PC-9 (cell line): Measurements from ENCODE around the gene NPC2. TPM values are rescaled to one million over a fixed set of nuclear protein-coding genes. Genes with fewer than 3 reads are reported as not detected.

ENCODE experiments used
- BruUV-seq: library from RNA; stranded (reverse); fragments of 400-500 nt; replicated peaks from 2 replicates; lab custom pipeline; 2021; lab: Mats Ljungman, UMichigan
- CTCF ChIA-PET: fragments of 300-600 bp; sonication (Branson Sonifier 250); formaldehyde crosslinking; loops from one replicate; lab custom pipeline; 2022; ENCODE audit warnings: antibody characterized with exemption; lab: Charles Lee
- POLR2A ChIA-PET: fragments of 300-600 bp; sonication (Branson Sonifier 250); formaldehyde crosslinking; loops from one replicate; lab custom pipeline; 2022; ENCODE audit warnings: antibody characterized with exemption; ENCODE audit not compliant: unreplicated experiment; lab: Charles Lee
- DNase-seq, 2 experiments: peaks; one replicate each; pipeline versions ENCODE4 v3.0.0 to v3.0.0-alpha.2; 2015 to 2022; ENCODE audit warnings: mixed read lengths in 1 of 2
- H2AFZ ChIP-seq: fragments of 200-600 bp; sonication (generic); 2 replicates; pipeline ENCODE4 v1.8.1; 2017; ENCODE audit warnings: antibody characterized with exemption
- H3F3A ChIP-seq: fragments of 200-600 bp; sonication (generic); 2 replicates; pipeline ENCODE4 v1.8.1; 2017; ENCODE audit warnings: antibody characterized with exemption, mild to moderate bottlenecking, low read depth; ENCODE audit not compliant: insufficient read depth
- H3K27ac ChIP-seq: fragments of 200-600 bp; sonication (generic); 2 replicates; pipeline ENCODE4 v1.6.1; 2016; ENCODE audit warnings: mixed run types
- H3K27me3 ChIP-seq: fragments of 200-600 bp; sonication (generic); 2 replicates; pipeline ENCODE4 v1.6.1; 2016; ENCODE audit warnings: low read depth, mixed run types; ENCODE audit not compliant: insufficient read depth
- H3K36me3 ChIP-seq: fragments of 200-600 bp; sonication (generic); 2 replicates; pipeline ENCODE4 v1.6.1; 2016; ENCODE audit warnings: low read depth, mixed run types
- H3K4me1 ChIP-seq: fragments of 200-600 bp; sonication (generic); replicated peaks from 2 replicates; pipeline ENCODE4 v1.6.1; 2016; ENCODE audit warnings: mixed run types; ENCODE audit not compliant: insufficient read depth
- H3K4me2 ChIP-seq: fragments of 200-600 bp; sonication (generic); 2 replicates; pipeline ENCODE4 v1.6.1; 2017; ENCODE audit warnings: mixed run types
- H3K4me3 ChIP-seq: fragments of 200-600 bp; sonication (generic); 2 replicates; pipeline ENCODE4 v1.6.1; 2016; ENCODE audit warnings: mixed run types
- H3K79me2 ChIP-seq: fragments of 200-600 bp; sonication (generic); 2 replicates; pipeline ENCODE4 v1.6.1; 2017; ENCODE audit warnings: low read depth, mixed run types
- H3K9me2 ChIP-seq: fragments of 200-600 bp; sonication (generic); 2 replicates; pipeline ENCODE4 v1.8.1; 2017; ENCODE audit warnings: mild to moderate bottlenecking; ENCODE audit not compliant: insufficient read depth
- H3K9me3 ChIP-seq: fragments of 200-600 bp; sonication (generic); 2 replicates; pipeline ENCODE4 v1.8.1; 2016; ENCODE audit warnings: low read depth; ENCODE audit not compliant: insufficient read depth
- H4K20me1 ChIP-seq: fragments of 200-600 bp; sonication (generic); 2 replicates; pipeline ENCODE4 v1.8.1; 2017; ENCODE audit not compliant: insufficient read depth
- CTCF ChIP-seq: fragments of 200-600 bp; sonication (generic); conservative IDR thresholded peaks from 2 replicates; pipeline ENCODE4 v1.6.1; 2017; ENCODE audit warnings: mixed run types, antibody characterized with exemption, mild to moderate bottlenecking, moderate library complexity
- EZH2 ChIP-seq: fragments of 200-600 bp; sonication (generic); IDR thresholded peaks from 2 replicates; pipeline ENCODE4 v1.8.0; 2017; ENCODE audit warnings: antibody characterized with exemption, low read depth
- intact Hi-C: fragments of 100-400 bp; cut with micrococcal nuclease; formaldehyde crosslinking; loops from one replicate; pipeline ENCODE4 v1.10.0; 2022; ENCODE audit not compliant: unreplicated experiment
- total RNA-seq: library from RNA; stranded (reverse); gene quantifications from 2 replicates; pipeline ENCODE4 v1.2.3, GENCODE V29; 2021

NPC2 gene
- total RNA-seq, 1 experiment from 2014 or later = 1,010 TPM

DNA sequence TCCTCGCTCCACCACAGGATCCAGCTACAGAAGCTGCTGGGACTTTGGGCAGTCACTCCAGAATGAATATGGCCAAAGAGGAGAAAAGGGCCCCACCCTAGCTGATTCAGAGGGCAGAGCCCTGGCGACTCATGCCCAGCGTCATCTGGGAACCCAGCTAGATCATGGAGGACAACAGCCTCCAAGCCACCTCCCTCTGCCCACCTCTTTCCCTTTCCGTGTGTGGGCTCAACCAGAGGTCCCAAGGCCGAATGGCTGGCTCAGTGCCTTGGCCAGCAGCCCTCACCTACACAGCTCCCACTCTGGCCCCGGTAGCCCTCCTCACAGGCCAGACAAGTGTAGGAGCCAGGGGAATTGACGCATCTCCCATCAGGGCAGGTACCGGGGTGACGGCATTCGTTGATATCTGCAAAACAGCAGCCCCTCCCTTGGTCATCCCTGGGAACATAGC lies 17.9 kb upstream of the NPC2 start:
- Histone ChIP-seq H3K27ac (0 out of 2 replicates have a peak overlapping the region, but pooled peaks have one; percentile 10), H3K4me3 (no peak overlapping the region), H4K20me1 (no peaks in the 10 kb centered on the region), H2AFZ (no peak overlapping the region), H3K4me1 (no peaks in the 10 kb centered on the region; the same call in 1 of the 2 replicates), H3K79me2 (no peaks in the 10 kb centered on the region), H3F3A (no peaks in the 10 kb centered on the region), H3K9me2 (no peaks in the 10 kb centered on the region), H3K27me3 (no peaks in the 10 kb centered on the region), H3K36me3 (0 out of 2 replicates have a peak, but pooled peaks cover 16% of the 10 kb centered on the region), H3K4me2 (no peak overlapping the region), H3K9me3 (no peaks in the 10 kb centered on the region)
- intact Hi-C loops = loop anchor here (5.0 kb wide), 1 partner anchor 61 kb away; no protein-coding TSS in a partner anchor
- DNase-seq = peak in 1 of 2 experiments; percentile 60
- no TSS peak for BruUV-seq
- ChIA-PET CTCF (interaction anchor here (0.5 kb wide), 1 partner anchor 337 kb away, joined by 20 read pairs; no protein-coding TSS in a partner anchor), POLR2A (interaction anchor here (0.5 to 1.0 kb wide), 2 partner anchors 211 to 377 kb away, joined by 4 to 24 read pairs; no protein-coding TSS in a partner anchor)
- TF ChIP-seq CTCF = no peak
- no peak for TF ChIP-seq EZH2

GRCh38 chr14:74510223-74510931 lies 17.3 kb upstream of the NPC2 start:
- H3K4me3 ChIP-seq = no peak overlapping the region
- H3F3A ChIP-seq = no peaks in the 10 kb centered on the region
- intact Hi-C loops = loop anchor here (5.0 kb wide), 1 partner anchor 62 kb away; no protein-coding TSS in a partner anchor
- H3K9me3 ChIP-seq = no peaks in the 10 kb centered on the region
- DNase-seq = no peak
- CTCF ChIA-PET = interaction anchor here (0.5 kb wide), 1 partner anchor 338 kb away, joined by 20 read pairs; no protein-coding TSS in a partner anchor
- POLR2A ChIA-PET = interaction anchor here (0.5 kb wide), 1 partner anchor 211 kb away, joined by 24 read pairs; no protein-coding TSS in a partner anchor
- no peaks in the 10 kb centered on the region for H3K79me2 ChIP-seq
- no peaks in the 10 kb centered on the region for H3K9me2 ChIP-seq
- H3K36me3 ChIP-seq = 0 out of 2 replicates have a peak, but pooled peaks cover 16% of the 10 kb centered on the region
- TF ChIP-seq CTCF = no peak
- no peak for TF ChIP-seq EZH2
- no peaks in the 10 kb centered on the region for H4K20me1 ChIP-seq
- no peak overlapping the region for H3K4me2 ChIP-seq
- H3K27ac ChIP-seq = no peak overlapping the region
- no TSS peak for BruUV-seq
- H3K27me3 ChIP-seq = no peaks in the 10 kb centered on the region
- H3K4me1 ChIP-seq = no peaks in the 10 kb centered on the region; the same call in 1 of the 2 replicates
- no peak overlapping the region for H2AFZ ChIP-seq

DNA sequence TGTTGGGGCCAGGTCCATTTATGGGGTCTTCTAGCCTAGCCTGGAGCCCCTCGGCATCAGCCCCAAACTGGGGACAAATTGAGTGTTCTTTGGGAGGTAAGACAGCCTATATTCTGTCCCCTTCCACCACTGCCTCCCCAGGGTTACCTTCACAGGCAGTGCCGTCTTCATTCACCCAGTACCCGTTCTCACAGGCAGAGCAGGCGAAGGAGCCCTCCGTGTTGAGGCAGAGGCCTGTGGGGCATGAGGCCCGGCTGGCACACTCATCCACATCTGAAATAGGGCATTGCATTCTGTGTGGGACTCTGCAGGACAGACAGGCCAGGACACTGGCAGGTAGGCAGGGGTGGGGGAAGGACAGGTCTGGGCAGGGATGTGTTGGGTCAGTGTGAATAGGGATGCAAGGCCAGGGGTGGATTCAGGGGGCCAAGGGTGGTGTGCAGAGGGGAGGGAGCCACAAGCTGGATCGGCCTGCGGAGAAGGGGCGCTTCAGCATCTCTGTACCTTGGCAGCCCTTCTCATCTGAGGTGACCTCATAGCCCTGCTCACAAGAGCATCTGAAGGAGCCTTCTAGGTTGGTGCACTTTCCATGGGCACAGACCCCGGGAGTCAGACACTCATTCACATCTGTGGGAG lies 16.6 kb upstream of the NPC2 start:
- no peak for TF ChIP-seq EZH2
- TF ChIP-seq CTCF = no peak
- ChIA-PET POLR2A (no interaction called here), CTCF (interaction anchor here (0.6 kb wide), 1 partner anchor 72 kb away, joined by 4 read pairs; no protein-coding TSS in a partner anchor)
- no peak for DNase-seq
- no peaks in the 10 kb centered on the region for H3K79me2 ChIP-seq
- H2AFZ ChIP-seq = no peak overlapping the region
- no peak overlapping the region for H3K4me2 ChIP-seq
- H3K4me3 ChIP-seq = no peak overlapping the region
- no peaks in the 10 kb centered on the region; the same call in 1 of the 2 replicates for H3K4me1 ChIP-seq
- 0 out of 2 replicates have a peak, but pooled peaks cover 2% of the 10 kb centered on the region for H3F3A ChIP-seq
- H3K27me3 ChIP-seq = no peaks in the 10 kb centered on the region
- H3K9me2 ChIP-seq = no peaks in the 10 kb centered on the region
- intact Hi-C loops = loop anchor here (5.0 kb wide), 1 partner anchor 63 kb away; no protein-coding TSS in a partner anchor
- no peaks in the 10 kb centered on the region for H4K20me1 ChIP-seq
- H3K27ac ChIP-seq = no peak overlapping the region
- BruUV-seq = no TSS peak
- 0 out of 2 replicates have a peak, but pooled peaks cover 16% of the 10 kb centered on the region for H3K36me3 ChIP-seq
- H3K9me3 ChIP-seq = no peaks in the 10 kb centered on the region
